Islet of Langerhans (tissue), 1 donor: ENCODE results near the gene TMEM154.
A peak's percentile ranks its signal among the peaks of the same experiment; 100 is the strongest.

ENCODE experiments used
- FAIRE-seq: peaks from one replicate; lab custom pipeline; 2011; peaks lifted over from hg19 to GRCh38; lab: Jason Lieb, UNC

The TMEM154 gene

DNA sequence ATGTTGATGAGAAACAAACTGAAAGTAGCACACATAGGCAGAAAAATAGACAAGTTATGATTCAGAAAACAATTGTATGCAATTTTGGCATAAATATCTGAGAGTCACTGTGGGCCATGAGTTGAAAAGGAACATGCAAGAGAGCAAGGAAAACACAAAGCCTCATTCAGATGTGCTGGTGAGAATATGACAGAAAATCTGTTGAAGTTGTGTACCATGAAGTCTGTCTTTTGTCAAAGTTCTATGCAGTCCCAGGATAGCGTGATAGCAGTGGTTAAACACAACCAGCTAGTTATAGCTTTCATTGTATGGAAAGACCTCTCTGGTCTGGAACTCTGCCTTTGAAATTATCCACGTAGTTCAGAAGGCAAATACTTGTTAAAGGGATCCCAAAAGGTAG, 53.0 kb downstream of the TMEM154 start:
- no peak for FAIRE-seq

DNA sequence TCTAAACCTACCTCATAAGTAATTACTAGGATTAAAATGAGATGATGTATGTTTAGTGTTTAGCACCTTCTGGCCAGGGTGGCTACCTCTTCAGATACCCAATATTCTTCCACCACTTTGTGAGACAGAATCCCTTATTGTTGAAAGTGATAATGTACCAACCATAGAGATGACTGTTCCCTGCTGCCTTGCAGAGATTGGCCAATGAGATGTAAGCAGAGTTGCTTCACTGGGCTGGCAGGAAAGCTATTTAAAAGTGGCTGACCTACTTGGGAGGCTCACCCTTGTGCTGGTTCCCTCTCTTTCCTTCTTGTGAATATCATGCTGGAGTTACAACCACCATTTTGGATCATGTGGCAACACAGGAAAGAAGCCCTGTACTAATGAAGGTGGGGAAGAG, 58.9 kb downstream of the TMEM154 start:
- no peak for FAIRE-seq

DNA sequence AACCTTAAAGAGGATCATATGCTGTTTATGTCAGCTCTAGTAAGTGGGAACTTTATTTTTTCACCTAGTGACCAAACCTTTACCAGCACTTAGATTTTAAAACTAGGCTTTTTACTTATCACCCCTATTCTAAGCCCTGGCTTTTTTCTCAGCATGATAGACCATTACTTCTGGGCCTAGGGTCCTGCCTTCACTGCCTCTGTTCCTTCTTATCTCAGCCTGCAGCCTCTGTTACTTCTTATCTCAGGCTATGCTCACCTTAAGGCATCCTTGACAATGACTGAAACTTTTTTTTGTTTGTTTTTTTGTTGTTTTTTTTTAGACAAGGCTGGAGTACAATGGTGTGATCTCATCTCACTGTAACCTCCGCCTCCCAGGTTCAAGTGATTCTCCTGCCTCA, 59.6 kb downstream of the TMEM154 start:
- FAIRE-seq, result no peak

DNA sequence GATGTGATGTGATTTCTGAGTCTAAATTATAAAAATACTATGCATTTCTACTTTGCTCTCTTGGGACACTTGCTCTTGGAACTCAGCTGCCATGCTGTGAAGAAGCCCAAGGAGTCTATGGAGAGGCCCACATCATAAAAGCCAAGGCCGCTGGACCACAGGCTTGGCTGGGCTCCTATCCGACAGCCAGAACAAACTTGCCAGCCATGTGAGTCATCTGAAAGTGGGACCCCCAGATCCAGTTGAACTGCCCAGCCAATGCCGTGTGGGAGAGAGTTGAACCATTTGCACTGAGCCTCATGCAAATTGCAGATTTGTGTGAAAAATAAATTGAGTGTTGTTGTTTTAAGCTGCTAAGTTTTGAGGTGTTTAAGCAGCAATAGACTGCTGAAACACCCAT, 60.2 kb downstream of the TMEM154 start:
- FAIRE-seq, result no peak

DNA sequence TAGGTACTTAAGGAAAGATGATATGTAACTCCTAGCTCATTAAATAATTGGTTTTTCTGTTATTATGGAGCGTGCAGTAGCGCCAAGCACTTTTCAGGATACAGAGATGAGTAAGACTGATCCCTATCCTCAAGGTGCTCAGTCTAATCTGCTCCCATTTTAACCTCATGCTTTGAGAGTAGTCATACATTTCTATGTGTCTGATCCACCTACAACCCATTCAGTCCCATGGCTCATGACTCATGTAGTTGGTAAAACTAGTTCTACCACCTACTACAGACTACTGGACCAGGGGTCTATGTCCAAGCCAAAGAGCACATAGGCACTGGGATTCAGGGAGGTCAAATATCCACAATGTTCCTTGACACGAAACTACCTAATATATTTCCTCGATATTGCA, 60.8 kb downstream of the TMEM154 start:
- no peak for FAIRE-seq

DNA sequence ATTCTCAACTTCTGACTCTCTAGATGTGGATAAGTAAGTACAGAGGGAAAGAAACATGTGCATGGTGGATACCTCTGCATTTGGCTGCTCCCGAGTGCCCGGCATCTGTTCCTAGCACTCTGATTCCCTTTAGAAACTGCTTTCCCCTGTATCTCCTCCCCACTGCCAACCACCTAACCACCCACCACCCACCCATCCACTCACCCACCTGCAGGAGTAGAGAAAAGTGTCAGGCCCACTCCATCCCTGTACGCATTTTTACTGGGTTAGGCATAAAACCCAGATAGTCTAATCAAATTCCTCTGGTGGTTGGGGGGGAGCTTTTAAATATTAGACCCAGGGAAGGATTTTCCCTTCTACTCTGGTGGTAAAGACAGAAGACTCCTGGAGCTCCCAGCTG, 63.0 kb downstream of the TMEM154 start:
- FAIRE-seq, result no peak

DNA sequence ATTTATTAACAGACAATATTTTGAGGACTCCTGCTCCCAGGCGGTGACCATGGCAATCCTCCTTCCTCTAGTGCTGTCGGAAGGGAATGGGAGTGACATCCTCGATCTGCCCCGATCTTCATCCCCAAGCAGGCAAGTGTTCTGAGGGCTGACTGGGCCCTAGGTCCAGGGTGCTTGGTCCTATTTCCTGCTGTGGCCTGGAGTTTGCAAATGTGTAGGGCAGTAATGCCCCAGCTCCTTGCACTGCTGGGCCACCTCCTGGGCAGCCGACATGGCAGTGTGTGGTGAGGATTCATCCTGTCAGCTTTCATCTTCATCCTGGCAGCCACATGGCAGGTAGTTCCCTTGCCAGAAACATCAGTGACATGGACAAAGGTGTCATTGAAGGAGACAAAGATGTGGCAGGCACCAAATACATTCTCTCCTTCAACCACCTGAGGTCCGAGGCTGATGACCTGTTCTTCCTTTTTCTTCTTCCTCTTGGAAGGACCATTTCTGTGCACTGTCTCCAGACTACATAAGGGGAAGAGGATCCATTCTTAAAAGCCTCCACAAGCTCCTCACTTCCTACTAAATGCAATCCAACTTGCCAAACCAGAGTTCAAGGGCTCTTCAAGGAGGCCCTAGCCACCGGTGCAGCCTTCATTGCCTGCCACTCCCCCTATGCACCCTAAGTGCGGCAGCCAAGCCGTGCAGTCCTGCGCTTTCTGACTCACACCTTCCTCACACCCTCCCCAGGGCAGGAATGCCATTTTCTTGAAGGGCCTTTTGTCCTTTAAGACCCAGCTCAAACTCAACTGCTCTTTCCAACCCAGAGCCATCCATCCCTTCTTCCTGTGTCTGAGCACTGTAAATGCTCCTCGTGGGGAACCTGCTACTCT, 65.7 kb downstream of the TMEM154 start:
- no peak for FAIRE-seq

DNA sequence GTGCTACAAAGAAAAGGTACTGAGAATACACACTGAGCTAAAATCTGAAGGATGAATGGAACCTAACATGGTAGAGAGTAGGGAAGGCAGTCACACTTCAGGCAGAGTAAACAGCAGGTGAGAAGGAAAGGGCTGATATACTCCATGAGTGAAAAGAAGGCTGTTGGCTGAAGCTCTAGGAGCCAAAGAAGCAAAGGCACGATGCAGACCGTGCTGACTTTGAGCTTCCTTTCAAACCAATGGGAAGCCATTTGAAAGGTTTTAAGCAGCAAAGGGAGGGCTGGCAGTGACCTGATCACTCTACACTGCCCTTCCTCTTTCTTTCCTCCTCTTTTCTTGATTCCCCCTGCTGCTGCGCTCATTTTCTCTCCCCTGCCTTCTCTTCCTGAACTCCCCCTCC, 66.4 kb downstream of the TMEM154 start:
- FAIRE-seq, result no peak

DNA sequence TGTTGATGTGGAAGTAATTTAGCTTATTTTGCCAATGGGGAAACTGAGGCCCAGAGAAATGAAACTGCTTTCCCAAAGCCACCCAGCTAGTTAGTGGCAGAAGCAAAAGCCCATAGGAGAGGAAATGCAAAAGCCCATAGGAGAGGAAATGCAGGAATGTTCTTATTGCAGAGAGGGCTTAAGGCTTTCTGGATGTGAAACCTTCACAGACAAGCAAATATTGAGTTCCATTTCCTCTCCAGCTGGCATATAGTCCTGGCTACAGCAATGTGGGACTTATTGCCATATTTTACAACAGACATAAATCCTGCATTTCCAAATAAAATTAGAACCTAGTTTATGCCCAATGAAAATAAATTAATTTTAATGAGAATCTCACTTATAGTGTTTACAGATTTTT, 69.7 kb downstream of the TMEM154 start:
- FAIRE-seq, result no peak

DNA sequence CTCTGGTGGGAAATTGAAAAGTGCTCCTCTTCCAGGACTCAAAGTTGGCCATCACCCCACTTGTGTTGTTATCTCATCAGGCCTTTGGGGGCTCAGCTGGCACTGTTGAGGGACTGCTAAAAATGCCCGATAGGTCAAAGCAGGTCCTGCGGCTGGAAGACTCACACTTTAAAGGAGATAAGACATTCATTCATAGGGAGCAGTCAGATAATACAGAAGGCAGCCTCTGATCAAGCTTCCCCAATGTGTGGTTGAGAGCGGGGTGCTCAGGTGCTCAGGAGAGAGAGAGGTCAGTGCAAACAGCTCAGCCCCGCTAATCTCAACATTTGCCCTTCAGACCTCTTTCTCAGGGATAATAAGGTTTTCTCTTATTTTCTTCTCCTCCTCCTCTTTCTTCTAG, 70.3 kb downstream of the TMEM154 start:
- no peak for FAIRE-seq

DNA sequence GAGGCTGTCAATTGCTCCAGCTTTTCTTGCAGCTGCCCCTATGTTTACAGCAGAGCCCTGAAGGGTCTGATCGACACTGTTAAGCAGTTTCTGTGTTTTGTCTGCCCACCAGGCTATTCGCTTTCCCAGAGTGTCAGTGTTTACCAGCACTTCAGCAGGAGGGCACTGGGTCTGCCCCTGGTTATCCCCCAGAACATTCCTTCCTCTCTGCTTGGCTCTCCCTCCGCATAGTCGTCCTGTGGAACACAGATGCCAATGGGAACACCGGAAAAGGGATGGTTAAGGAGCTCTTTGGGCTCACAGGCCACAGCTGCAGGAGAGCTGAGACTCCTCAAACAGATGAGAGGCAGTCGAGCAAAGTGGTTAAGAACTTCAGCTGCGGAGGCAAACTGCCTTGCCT, 72.6 kb downstream of the TMEM154 start:
- FAIRE-seq, result no peak

DNA sequence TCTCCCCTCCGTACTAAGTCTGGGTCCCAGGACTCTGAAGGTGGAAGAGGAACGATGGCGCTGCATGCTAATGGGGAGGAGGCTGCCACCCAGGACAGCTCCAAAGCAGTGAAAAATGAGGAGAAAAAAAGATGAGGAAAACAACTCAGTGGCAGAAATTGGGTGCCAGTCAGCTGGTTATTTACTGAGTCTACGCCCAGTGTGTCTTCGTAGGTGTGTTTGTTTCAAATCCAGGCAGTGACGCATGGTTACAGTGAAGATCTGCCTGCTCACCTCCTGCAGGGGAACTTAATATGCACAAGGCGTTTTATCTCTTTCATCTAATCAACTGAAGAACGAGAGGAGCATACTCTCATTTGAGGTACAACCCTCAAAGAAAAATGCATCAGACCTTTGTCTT, 73.0 kb downstream of the TMEM154 start:
- FAIRE-seq, result peak; percentile 95

DNA sequence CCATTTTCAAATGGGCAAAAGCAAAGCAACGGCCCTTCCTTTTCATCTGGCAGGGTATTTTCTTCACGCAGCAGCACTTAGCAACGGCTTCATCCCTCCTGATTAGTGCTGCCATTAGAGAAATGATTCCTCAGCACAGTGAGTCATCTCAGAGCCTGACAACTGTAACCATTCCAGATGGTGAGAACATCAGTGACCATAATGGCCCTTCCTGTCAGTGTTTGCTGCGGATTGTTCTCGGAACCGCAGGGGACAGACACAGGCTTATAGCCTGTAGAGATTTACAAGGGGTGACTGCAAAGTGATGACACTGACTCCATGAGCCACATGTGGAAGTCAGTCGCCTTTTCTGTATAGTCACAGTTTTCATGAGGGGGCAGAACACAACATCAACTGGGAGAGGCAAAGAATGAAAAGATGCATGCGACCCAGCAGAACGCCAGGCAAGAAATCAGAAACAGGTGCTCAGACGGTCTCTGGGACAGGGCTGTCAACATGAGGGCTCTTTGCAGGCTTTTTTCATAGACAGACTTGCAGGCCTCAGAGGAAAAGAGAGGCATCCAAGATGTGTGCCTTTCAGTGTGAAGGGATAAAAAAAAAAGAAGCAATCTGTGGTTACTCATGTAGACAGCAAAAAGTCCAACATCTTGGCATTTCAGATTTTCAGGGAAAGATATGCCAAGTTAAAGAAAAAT, 74.0 kb downstream of the TMEM154 start:
- peak; percentile 95 for FAIRE-seq

DNA sequence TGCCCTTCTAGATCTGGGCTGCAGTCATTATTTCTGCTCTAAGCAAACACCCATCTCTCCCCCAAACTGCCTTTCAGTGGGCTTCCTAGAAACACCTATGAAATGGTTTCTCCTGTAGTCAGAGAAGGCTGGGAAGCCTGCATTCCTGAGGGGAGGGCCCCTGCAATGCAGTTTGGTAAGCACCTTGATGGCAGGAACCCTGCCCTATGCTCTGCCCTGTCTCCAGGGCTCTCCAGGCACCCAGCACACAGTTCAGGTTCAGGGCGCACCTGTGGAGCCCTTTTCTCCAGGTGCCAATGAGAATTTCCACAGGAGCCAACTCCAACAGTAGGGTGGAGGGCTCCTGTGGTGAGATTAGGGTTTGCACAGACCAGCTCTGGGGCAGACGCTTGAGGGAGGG, 74.8 kb downstream of the TMEM154 start:
- no peak for FAIRE-seq

DNA sequence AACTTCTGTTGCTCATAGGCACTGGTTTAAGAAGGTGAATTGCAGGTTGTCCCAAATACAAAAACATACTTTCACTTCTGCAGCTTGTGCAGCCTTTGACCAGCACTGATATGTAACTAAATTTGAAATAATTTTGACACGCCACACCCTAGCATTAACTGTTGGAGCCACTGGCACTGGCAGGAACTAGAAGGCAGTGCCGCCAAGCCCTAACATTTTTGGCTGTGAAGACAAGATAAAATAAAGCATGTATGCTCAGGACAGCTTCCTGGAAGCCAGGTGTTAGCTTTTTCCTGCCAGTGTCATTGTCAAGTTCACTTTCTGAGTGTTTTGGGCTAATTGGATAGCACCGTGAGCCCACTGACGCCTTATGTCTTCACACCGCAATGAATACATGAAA, 78.6 kb downstream of the TMEM154 start:
- FAIRE-seq, result no peak

DNA sequence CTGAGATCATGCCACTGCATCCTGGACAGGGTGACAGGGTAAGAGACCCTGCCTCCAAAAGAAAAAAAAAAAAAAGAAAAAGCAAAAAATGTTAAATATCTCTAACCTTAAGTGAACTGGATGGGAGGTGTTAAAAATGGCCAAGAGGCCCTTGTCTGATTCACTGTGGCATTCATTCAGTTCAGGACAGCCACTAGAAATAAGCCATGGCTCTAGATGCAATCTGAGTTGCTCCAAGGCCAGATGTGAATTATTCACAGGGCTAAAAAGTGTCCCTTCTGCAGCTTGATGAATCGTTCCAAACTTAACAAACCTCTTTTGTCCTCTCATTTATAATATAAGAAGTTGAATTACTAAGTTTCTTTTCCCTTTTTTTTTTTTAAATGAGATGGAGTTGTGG, 80.2 kb downstream of the TMEM154 start:
- FAIRE-seq, result no peak

DNA sequence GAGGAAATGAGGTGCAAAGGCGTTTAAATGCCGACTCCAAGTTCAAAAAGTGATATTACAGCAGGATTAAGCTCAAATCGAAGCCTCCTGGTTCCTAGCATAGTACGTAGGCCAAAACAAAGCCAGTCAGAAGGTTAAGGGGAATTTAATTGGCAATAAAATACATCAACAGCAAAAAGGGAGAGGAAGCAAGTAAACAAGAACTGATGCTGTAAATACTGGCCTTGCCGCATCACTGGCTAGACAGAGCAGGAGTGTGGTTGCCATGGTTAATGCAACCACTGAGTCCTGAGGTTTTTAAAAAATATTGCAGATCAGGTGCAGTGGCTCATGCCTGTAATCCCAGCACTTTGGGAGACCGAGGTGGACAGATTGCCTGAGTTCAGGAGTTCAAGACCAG, 80.7 kb downstream of the TMEM154 start:
- peak; percentile 97 for FAIRE-seq

DNA sequence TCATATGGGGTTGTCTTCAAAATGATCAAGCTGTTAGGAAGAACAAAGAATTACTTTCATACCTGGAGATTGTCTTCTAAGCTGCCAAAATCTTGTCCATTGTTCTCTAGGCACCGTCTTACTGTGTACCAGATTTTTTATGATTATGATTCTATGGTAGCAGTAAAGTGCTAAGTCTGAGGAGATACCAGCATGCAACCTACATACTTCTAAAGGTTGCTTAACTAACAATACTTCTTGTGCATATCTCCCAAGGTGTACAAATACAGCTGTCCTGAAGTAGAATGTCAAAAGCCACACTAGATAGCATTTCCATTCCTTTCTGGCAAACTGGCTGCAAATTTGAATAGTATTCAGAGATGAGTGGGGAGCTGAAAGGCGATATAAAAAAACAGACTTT, 81.3 kb downstream of the TMEM154 start:
- peak; percentile 41 for FAIRE-seq

DNA sequence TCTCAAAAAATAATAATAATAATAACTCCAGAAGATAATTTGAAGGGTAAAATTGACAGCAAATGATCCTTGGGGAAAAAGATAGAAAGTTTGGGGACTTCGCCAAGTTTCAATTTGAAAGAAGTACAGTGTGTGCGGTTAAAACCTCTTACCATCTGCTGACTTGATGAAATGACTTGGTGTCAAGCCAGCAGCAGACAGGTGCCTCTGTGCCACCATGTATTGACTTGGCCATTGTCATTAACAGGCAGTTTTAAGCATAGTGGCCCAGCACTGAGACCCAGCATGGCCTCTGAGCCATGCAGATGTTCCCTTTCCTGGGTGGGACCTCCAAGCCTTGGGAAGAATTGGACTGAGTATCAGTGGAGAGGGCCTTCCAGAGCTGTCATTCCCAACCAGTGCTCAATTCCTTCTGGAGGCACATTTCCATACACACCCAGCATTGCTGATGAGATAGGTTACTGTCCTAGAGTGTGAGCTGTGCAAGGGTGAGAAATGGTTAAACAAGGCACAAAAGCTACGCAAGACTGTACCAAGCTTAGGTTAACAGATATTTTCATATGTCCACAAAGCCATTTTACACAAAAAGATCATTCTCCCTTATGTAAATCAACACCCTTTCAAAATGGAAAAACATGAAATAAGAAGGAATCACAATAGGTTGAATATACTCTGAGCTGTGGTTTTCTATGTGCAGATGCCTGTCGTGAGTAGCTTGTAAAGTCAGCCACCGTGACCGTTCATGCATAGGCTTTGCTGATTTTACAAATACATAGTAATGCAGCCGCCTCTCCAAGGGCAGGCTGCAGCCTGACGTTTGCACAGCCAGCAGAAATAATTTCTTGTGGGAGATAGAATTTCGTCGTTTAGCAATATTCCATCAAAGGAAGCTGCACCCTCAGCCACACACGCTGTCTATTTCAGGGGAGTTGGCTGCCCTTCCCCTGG, 84.5 kb downstream of the TMEM154 start:
- FAIRE-seq, result peak; percentile 95

DNA sequence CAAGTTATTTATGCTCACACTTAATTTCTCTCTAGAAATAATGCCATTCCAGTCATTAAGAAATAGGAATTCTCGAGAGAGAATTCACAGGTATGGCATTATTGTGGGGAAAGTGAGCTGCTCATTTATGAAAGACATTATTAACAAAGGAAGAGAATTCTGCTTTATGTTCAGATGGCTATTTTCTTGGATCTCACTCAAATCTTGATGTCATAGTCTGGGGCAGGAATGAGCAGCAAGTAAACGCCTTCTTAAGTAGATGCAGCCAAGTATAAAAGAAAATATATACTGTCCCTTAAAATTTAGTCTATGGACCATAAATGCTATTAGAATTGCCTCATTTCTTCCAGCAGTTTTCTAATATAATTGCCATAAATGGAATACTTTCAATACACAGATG, 85.7 kb downstream of the TMEM154 start:
- no peak for FAIRE-seq

DNA sequence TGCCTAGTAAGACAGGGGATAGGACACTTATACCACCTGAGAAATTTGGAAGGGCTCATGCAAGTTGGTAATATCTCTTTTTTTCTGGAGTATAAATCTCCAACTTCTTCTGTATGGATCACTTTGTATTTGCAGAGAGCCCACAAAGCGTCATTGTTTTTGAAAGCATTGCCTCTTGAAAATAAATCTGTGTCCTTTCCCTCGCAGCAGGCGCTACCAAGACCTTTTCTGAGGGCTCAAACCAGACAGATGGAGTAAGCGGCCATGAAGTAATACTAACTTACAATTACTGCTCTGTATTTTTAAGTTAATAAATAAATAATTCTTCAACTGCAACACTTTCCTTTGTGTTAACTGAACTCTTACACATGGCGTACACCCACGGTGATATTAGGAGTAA, 87.9 kb downstream of the TMEM154 start:
- FAIRE-seq, result no peak

DNA sequence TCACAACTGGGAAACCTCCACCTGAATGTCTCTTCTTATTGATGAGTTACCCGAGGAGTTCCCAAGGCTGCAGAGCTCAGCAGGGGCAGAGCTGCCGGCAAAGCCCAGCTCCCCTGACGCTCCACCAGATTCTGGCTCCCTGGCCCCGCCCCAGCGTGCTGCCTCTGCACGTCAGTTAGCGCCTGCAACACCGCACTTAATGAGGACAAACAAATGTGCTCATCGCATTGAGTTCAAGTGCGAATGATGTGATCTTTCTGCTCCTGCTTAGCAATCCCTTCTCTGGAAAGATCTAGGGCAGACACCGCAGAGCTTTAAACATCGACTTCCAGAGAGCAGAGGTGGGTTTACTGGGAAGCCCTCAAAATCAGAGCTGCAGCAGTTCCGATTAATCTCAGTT, 88.4 kb downstream of the TMEM154 start:
- peak; percentile 96 for FAIRE-seq
